ENCODE measurements around the gene OFD1.

GRCh38 chrX:13694983-13695382 is 39.6 kb upstream of the OFD1 start:
- TF ChIP-seq CTCF (IDR thresholded peaks at IDR 0.05) (no peak), ZFX (IDR thresholded peaks at IDR 0.05; ENCODE audit: borderline replicate concordance) (no peak)
